Measurements from ENCODE around the gene EREG.

EREG gene

DNA sequence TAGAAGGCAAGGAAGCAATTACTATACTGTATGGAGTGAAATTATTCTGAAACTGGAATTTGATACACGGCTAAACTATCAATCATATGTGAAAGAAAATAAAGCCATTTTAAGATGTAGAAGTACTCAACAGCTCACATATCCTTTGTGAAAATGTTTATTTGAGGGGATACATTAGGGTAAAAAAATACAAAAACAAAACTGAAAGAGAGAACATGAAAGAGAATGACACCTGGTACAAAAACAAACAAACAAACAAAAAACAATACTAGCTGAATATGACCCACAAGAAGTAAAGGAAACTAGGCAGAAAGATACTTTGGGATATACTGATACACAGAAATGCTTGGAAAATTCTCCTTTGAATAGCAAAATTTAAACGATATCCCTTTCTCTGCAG lies 59.2 kb downstream of the EREG start:
- DNase-seq (ENCODE audit: low read depth in 1 of 2, low spot score in 1 of 2) = no peak

DNA sequence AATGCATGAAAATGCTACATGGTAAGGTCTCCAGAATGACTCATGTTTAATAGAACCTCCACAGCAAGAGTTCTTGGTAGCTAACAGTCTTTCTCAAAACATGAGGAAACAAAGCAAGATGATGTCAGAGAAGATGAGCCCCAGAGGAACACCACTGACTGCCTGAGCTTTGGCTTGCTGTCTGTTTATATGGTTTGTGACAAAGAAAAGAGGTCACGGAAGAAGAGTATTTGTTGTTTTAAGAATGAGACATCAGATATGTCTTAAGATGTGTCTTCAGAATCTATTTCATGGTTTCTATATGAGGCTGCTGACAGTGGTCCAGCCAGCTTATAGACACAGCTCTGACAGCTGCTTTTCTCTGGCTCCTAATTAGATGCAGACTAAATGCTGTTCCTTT lies 61.2 kb downstream of the EREG start:
- DNase-seq (ENCODE audit: low read depth in 1 of 2, low spot score in 1 of 2) = no peak

DNA sequence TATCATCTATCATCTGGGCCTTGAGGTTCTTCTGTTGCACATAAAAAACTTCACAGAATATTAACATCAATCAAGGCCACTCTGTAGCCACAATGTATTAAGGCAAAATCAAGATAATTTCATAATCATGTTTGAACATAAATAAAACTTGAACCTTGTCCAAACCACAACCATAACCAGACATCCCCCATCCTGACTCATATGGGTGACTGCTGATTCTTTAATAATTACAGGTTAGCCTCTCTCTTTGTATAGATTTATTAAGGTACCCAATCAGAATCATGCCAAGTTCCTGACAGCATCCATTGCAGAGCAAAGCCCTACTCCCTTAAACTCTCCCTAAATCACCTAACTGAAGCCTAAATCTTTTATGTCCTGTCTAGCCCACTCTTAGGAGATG lies 63.3 kb downstream of the EREG start:
- no peak for DNase-seq (ENCODE audit: low read depth in 1 of 2, low spot score in 1 of 2)

DNA sequence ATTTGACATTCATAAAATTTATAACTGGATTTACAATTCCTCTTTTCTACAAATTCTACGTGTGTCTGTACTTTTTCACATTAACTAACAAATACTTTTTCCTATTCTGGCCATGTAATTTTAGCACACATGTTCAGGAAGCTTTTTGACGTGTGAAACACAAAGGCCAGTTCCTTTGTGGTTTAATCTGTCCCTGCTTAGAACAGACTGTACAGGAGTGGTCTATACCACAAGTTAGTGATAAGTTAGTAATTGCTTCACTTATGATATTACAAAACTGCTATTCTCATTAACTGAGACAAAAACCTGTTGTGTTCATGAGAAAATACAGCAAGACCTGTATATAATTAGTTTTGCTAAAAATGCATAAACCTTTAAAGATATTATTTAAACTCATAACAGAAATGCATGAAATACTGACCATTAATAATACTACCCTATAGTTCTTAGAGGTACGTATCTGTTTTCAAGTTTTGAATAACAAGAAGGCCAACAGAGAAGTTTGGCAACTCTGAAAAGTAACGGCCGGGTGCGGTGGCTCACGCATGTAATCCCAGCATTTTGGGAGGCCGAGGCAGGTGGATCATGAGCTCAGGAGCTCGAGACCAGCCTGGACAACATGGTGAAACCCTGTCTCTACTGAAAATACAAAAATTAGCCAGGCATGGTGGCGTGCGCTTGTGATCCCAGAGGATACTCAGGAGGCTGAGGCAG lies 66.3 kb downstream of the EREG start:
- no peak for DNase-seq (ENCODE audit: low read depth in 1 of 2, low spot score in 1 of 2)

DNA sequence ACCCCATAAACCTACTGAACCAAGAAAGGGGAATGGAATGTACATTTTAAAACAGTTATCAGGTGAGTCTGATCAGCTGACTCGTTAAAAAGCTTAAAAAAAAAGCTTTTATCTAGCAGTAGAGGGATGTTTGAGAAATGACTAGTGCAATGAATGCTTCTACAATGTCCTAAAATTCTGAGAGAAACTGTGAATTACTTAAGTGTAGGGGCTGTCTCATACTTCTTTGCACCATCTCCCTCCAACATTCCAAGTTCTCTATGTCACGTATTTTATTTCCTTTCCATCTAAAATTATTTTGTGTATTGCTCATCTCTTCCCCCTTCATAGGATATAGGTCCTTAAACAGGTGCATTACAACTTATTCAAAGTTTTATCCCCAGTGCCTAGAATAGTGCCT lies 68.1 kb downstream of the EREG start:
- DNase-seq (ENCODE audit: low read depth in 1 of 2, low spot score in 1 of 2) = no peak

DNA sequence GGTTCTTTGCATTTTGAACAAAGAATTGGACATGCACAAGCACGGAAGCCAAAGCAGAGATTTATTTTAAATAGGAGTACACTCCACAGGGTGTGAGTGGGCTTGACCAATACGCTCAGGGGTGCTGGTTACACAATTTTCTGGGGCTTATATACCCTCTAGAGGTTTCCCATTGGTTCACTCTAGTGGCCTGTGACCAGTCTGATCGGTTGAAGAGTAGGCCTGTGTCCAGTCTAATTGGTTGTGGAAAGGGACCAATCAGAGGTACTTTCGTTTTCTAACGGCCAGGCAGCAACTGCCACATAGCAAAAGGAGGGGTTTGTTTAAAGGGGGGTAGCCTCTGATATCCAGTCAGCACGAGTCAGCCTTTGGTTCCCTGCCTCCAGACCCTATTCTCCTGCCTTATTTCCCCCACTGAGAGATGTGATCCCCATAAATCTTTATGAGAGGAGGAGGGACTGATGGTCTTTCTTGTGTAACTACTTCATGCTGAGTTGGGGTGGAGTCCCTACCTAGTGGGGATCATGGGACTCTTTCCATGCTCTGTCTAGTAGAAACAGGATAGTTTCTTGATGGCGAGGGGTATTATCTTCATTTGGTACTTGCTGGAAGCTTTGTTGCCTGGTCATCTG lies 68.7 kb downstream of the EREG start:
- no peak for DNase-seq (ENCODE audit: low read depth in 1 of 2, low spot score in 1 of 2)

DNA sequence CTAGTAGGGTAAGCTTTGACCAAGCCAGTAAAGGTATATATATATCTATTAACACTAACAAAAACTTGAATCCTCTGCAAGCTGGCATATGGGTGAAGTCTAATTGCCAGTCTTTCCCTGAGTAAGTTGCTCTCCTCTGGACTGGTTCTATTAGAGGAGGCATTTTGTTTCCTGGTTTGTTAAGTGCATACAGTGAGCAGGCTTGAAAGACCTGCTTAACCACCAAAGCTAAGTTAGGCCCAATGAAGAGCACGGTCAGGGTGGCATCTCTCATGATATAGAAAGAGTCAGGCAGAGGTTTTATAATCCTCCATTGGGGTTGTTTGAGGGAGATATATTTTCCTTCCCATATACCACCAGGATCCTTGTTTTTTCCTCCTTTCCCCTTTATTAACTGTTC lies 70.4 kb downstream of the EREG start:
- no peak for DNase-seq (ENCODE audit: low read depth in 1 of 2, low spot score in 1 of 2)

DNA sequence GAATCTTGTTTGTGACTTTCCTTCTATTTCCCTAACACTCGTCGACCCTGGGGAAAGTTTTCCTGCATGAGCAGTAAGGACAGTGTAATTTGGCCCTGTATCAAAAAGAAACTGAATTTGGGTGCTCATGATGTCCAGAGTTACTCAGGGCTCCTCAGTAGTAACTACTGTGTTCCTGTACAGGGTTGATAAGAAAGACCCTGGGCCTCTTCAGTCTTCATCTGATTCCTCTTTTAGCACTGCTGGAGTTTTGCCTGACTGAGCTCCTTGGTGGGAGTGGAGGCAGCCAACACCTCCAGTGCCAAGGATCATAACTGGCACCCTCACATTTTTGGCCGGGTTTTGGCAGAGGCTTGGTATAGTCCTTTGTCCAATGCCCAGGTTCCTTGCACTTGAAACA lies 72.9 kb downstream of the EREG start:
- no peak for DNase-seq (ENCODE audit: low read depth in 1 of 2, low spot score in 1 of 2)

Data from activated T-helper 1 cell treated with anti-CD3 and anti-CD28 coated beads, Interleukin-2, amount 50 U/mL, for 16 hours (primary cell).